ENCODE results near the gene MACROH2A1. TPM values are rescaled to one million over a fixed set of nuclear protein-coding genes. Genes with fewer than 3 reads are reported as not detected.
A peak's percentile ranks its signal among the peaks of the same experiment; 100 is the strongest.

Gene MACROH2A1
- total RNA-seq, 1 donor from 2014 or later, result 390 TPM

DNA sequence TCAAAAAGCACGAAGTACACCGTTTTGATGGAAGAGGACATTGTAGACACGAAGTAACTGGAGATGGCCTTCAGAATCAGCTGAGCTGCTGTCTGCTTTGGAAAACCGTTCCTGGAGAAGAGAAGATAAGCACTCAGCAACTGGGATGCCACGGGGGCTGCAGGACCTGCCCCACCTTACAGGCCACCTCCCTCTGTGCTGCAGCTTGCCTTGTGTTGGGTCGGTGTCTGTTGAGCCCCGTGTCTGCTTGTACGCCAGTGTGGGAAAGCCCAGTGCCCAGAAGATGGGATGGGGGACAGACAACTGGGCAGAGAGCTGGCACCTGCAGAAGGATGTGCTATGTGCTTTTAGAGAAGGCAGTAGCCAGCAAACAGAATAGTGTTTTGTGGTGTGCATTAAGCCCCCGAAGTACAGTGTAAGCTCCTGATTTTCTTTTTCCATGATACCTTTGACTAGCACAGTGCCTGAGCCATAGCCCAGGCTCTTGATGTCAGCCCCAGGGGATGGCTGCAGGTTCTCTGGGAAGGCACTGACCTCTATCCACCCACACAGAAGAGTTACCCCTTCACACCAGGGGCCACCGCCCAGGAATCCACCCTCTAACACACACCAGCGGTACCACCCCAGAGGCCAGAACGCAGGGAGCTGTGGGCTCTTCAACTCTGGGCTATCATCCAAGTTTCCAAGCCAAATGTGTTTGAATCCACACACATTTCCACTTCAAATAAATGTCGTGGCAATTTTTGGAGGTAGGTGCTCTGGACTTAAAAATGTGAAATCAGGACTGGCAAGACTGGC lies 63.8 kb downstream of the MACROH2A1 start:
- H3K4me3 ChIP-seq (ENCODE audit: low read depth, low read length), result no peak overlapping the region
- TF ChIP-seq, protein P1, sequence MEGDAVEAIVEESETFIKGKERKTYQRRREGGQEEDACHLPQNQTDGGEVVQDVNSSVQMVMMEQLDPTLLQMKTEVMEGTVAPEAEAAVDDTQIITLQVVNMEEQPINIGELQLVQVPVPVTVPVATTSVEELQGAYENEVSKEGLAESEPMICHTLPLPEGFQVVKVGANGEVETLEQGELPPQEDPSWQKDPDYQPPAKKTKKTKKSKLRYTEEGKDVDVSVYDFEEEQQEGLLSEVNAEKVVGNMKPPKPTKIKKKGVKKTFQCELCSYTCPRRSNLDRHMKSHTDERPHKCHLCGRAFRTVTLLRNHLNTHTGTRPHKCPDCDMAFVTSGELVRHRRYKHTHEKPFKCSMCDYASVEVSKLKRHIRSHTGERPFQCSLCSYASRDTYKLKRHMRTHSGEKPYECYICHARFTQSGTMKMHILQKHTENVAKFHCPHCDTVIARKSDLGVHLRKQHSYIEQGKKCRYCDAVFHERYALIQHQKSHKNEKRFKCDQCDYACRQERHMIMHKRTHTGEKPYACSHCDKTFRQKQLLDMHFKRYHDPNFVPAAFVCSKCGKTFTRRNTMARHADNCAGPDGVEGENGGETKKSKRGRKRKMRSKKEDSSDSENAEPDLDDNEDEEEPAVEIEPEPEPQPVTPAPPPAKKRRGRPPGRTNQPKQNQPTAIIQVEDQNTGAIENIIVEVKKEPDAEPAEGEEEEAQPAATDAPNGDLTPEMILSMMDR (conservative IDR thresholded peaks at IDR 0.05; ENCODE audit: low read depth, low read length), result no peak
- no peak for DNase-seq (ENCODE audit: low read depth)

DNA sequence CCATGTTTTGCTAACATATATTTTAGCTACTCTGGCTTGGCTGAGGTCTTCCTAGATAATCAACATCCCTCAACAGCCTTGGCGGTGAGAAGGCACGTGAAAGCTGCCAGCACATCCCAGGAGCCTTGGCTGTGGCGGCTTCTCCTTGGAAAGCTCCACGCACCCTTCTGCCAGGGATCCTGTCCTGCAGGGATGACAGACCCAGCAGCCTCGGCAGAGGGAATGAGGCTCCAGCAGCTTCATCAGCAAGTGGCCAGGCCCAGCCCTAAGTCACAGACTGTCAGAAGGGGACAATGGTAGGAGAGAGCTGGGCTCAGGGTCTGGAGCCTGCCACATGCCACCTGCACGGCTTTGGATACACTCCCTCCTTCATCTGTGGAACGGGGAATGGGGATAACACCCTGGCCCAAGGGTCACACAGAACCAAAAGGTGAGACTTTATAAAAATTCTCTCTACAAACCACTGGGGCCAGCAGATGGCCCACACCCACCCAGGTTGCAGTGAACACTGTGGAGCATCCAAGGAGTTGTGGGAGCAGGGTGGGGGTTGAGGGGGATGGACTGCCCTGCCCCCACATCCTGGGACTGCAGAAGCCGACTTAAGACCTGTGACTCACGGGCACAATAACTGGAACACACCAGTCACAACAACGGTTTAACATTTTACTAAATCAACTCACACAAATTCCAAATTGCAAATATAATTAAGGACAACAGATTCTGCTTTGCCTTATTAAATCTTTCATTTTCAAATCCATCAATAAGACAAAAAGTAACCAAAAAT lies 65.1 kb downstream of the MACROH2A1 start:
- no peak overlapping the region for H3K4me3 ChIP-seq (ENCODE audit: low read depth, low read length)
- TF ChIP-seq, protein P1 (conservative IDR thresholded peaks at IDR 0.05; ENCODE audit: low read depth, low read length), result no peak
- no peak for DNase-seq (ENCODE audit: low read depth)

DNA sequence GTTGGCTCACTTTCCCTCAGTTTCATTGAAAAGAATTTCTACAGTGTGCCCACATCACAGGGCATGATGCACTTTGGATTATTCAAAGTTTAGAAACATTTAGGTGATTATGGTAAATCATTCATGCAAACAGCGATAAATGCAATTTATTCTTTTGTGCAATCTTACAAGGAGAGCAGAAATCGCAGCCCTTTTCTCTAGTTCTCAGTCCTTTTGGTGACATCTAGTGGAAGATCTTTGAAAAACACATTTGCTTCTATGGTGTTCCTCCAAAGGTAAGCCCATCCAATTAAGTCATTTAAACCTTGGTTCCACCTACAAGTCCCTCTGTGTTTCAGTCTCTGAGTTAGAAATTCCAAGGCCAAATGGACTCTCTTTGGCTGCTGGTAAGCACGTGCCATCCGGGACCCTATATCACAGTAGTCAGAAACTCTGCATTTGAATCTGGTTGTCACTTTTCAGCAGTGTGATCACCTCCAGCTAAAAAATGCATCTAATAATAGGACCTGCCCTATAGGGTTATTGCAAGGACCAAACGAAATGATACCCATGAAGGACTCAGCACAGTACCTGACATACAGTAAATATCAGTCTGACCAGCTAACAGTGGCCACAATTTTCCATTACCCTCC lies 66.4 kb downstream of the MACROH2A1 start:
- TF ChIP-seq, protein P1 (conservative IDR thresholded peaks at IDR 0.05; ENCODE audit: low read depth, low read length), result peak; percentile 71
- peak; percentile 15 for DNase-seq (ENCODE audit: low read depth)
- no peak overlapping the region for H3K4me3 ChIP-seq (ENCODE audit: low read depth, low read length)

DNA sequence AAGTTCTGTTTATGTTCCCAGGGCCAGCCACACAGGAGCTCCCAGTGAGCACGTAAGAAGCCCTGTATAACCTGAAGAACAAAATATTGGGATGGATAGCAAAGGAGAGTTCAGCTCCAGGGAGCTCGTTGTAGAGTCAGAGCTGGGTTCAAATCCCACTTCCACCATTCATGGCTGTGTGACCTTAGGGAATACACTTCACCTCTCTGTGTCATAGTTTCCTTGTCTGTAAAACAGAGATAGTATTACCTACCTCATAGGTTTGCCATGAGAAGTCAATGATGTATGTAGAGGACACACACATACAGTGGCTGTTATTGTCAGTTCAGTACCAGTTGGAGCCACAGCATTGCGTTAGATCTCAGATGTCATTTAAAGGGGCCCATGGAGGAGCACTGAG lies 67.4 kb downstream of the MACROH2A1 start:
- TF ChIP-seq, protein P1 (conservative IDR thresholded peaks at IDR 0.05; ENCODE audit: low read depth, low read length), result no peak
- no peak for DNase-seq (ENCODE audit: low read depth)
- no peak overlapping the region for H3K4me3 ChIP-seq (ENCODE audit: low read depth, low read length)

- TF ChIP-seq, protein P1 (conservative IDR thresholded peaks at IDR 0.05; ENCODE audit: low read depth, low read length), result no peak
- no peak for DNase-seq (ENCODE audit: low read depth)
- H3K4me3 ChIP-seq (ENCODE audit: low read depth, low read length), result no peak overlapping the region
These were observed 68.3 kb downstream of the MACROH2A1 start for GRCh38 chr5:135330798-135331096.

- DNase-seq (ENCODE audit: low read depth), result no peak
- H3K4me3 ChIP-seq (ENCODE audit: low read depth, low read length), result no peak overlapping the region
- TF ChIP-seq, protein P1 (conservative IDR thresholded peaks at IDR 0.05; ENCODE audit: low read depth, low read length), result no peak
These were observed 68.9 kb downstream of the MACROH2A1 start for GRCh38 chr5:135329913-135330797.
